ENCODE measurements around the gene PLCXD3. TPM values are rescaled to one million over a fixed set of nuclear protein-coding genes. Genes with fewer than 3 reads are reported as not detected.
A peak's percentile ranks its signal among the peaks of the same experiment; 100 is the strongest.

PLCXD3 gene
- total and polyA plus RNA-seq, 12 donors: 25.4 to 104 (median 51.6) TPM

DNA sequence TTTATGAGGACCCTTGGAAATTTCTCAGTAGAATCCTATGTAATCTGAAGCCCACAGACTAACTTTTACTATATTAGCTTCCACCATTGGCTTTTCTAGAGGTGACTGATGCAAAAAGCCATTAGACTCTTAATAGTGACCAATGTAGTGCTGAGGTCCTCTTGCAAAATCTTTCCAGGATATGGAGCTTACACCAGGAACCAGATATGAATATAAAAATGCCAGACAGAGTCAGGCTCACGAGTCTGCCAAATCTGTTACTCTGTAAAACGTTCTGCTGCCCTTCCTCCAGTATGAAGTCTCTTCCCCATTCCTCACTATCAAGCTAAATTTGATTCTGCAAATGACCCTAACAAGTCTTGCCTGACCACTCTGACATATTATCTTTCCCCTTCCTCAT, 223.7 kb downstream of the PLCXD3 start:
- H3K9me3 ChIP-seq: no peaks in the 10 kb centered on the region
- intact Hi-C loops (cut with DNase I): loop anchor here in 1 of 10 donors (10.0 kb wide), 1 partner anchor 228 kb away; the partner anchor contains the start of gene PLCXD3

DNA sequence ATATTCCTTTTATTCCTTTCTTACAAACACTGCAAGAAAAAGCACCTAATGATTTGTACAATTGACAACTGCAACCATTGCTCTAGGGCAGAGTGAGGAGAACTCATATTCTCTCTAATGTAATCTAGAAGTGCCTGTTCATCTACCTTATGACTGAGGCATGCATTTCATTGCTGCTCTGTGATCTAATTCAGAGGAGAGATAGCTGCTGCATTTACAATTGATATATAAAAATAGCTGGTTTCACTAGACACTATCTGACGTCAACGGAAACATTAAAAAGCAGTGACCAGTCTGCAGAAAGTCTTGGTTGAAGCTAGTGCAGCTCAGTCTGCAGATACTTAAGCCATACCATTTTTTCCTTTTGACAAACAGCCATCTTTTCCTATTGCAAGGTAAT, 224.2 kb downstream of the PLCXD3 start:
- H3K27ac ChIP-seq: peak overlapping the region in 5 of 10 donors; percentile 17 to 69 (median 62)
- DNase-seq (no peak), ATAC-seq (peak in 6 of 8 donors; percentile 72 to 93 (median 82))
- TF ChIP-seq, protein P1, sequence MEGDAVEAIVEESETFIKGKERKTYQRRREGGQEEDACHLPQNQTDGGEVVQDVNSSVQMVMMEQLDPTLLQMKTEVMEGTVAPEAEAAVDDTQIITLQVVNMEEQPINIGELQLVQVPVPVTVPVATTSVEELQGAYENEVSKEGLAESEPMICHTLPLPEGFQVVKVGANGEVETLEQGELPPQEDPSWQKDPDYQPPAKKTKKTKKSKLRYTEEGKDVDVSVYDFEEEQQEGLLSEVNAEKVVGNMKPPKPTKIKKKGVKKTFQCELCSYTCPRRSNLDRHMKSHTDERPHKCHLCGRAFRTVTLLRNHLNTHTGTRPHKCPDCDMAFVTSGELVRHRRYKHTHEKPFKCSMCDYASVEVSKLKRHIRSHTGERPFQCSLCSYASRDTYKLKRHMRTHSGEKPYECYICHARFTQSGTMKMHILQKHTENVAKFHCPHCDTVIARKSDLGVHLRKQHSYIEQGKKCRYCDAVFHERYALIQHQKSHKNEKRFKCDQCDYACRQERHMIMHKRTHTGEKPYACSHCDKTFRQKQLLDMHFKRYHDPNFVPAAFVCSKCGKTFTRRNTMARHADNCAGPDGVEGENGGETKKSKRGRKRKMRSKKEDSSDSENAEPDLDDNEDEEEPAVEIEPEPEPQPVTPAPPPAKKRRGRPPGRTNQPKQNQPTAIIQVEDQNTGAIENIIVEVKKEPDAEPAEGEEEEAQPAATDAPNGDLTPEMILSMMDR (IDR thresholded peaks at IDR 0.05): no peak
- H3K4me3 ChIP-seq: no peak overlapping the region
- H3K4me1 ChIP-seq: peaks cover 0 to 14% (median 0%) of the 10 kb centered on the region in 9 donors
- WGBS, 2 donors: 29 to 36% methylated on average over 2 of the region's 2 CpGs
- H3K36me3 ChIP-seq: no peaks in the 10 kb centered on the region
- H3K9me3 ChIP-seq: no peaks in the 10 kb centered on the region
- no peaks in the 10 kb centered on the region for H3K27me3 ChIP-seq
- intact Hi-C loops (cut with DNase I): loop anchor here in 1 of 10 donors (10.0 kb wide), 1 partner anchor 229 kb away; the partner anchor contains the start of gene PLCXD3

More for the DNA sequence above, 223.7 kb downstream of the PLCXD3 start:
- H3K4me3 ChIP-seq: no peak overlapping the region
- H3K4me1 ChIP-seq: peaks cover 0 to 14% (median 0%) of the 10 kb centered on the region in 9 donors
- H3K36me3 ChIP-seq: no peaks in the 10 kb centered on the region
- TF ChIP-seq, protein P1 (IDR thresholded peaks at IDR 0.05): no peak
- ATAC-seq (peak in 6 of 8 donors; percentile 24 to 88 (median 68)), DNase-seq (no peak)
- WGBS, 2 donors: 23 to 27% methylated on average over 2 of the region's 2 CpGs
- peak overlapping the region in 5 of 10 donors; percentile 20 to 69 (median 62) for H3K27ac ChIP-seq
- H3K27me3 ChIP-seq: no peaks in the 10 kb centered on the region

DNA sequence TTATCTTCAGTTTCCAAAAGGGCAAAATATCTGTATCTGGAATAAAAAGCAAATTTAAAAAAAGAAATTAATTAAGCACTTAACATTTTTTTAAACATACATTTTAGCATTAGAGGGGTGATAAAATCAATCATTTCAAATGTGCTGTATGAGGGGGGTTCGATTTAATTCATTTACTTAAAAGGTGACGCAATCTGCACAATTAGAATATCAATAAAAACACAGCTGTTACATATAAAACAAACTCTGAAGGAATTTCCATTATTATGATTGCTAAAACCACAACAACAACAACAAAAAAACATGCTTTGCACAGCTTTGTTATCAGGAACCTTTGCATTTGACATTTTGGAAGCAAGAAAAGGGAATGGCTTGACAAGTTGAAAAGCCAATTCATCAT, 225.5 kb downstream of the PLCXD3 start:
- Histone ChIP-seq H3K9me3 (no peaks in the 10 kb centered on the region), H3K4me3 (no peak overlapping the region), H3K36me3 (no peaks in the 10 kb centered on the region), H3K27ac (no peak overlapping the region), H3K4me1 (peaks cover 0 to 14% (median 0%) of the 10 kb centered on the region in 9 donors), H3K27me3 (no peaks in the 10 kb centered on the region)
- no peak for DNase-seq
- TF ChIP-seq, protein P1 (IDR thresholded peaks at IDR 0.05): no peak
- ATAC-seq: no peak
- WGBS, 2 donors: 68 to 90% methylated on average over 2 of the region's 2 CpGs
- intact Hi-C loops (cut with DNase I): loop anchor here in 1 of 10 donors (10.0 kb wide), 1 partner anchor 230 kb away; the partner anchor contains the start of gene PLCXD3

DNA sequence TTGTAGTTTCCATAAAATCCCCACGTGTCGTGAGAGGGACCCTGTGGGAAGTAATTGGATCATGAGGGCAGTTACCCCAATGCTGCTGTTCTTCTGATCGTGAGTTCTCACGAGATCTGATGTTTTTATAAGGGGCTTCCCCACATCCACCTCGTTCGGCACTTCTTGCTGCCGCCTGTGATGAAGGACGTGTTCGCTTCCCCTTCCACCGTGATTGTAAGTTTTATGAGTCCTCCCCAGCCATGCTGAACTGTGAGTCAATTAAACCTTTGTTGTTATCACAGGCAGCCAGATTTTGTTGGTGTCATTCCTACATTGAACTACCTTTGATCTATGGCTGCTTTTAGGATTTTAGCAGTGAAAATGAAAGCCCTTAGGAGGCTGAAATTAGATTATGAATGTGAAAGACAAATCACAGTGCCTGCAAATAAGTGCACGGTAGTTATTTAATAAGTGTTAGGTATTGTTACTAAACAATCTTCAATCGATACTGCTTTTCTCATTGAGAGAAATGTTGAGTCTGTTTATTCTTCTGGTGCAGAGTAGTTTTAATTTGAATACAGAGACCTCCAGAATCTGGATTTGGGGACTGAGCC, 229.1 kb downstream of the PLCXD3 start:
- H3K27ac ChIP-seq: no peak overlapping the region
- TF ChIP-seq, protein P1 (IDR thresholded peaks at IDR 0.05): no peak
- DNase-seq (no peak), ATAC-seq (no peak)
- WGBS, 2 donors: 72 to 83% methylated on average over 12 of the region's 12 CpGs
- H3K4me3 ChIP-seq: no peak overlapping the region
- no peaks in the 10 kb centered on the region for H3K27me3 ChIP-seq
- intact Hi-C loops (cut with DNase I): loop anchor here in 1 of 10 donors (10.0 kb wide), 1 partner anchor 233 kb away; the partner anchor contains the start of gene PLCXD3
- peaks cover 0 to 6% (median 0%) of the 10 kb centered on the region in 9 donors for H3K4me1 ChIP-seq
- H3K9me3 ChIP-seq: no peaks in the 10 kb centered on the region
- no peaks in the 10 kb centered on the region for H3K36me3 ChIP-seq
